Stimulated activated CD4-positive, alpha-beta T cell treated with anti-CD3 and anti-CD28 coated beads, Interleukin-4, amount 100 ng/mL, for 48 hours (primary cell): Measurements from ENCODE around the gene TCTA.

Source experiments
- DNase-seq, 2 donors: peaks; one replicate each; pipeline ENCODE4 v3.0.0-alpha.2; 2020; ENCODE audit warnings: low read depth in 2 of 2

The TCTA gene

GRCh38 chr3:49460956-49461355, 48.7 kb downstream of the TCTA start:
- DNase-seq: no peak

GRCh38 chr3:49461443-49462171, 49.4 kb downstream of the TCTA start:
- no peak for DNase-seq

- no peak for DNase-seq
These were observed 50.0 kb downstream of the TCTA start for GRCh38 chr3:49462222-49462621.

GRCh38 chr3:49465270-49466034, 53.2 kb downstream of the TCTA start:
- DNase-seq: no peak
